IMR-90 (cell line): Measurements from ENCODE around the gene FADS6. TPM values are rescaled to one million over a fixed set of nuclear protein-coding genes. Genes with fewer than 3 reads are reported as not detected.

ENCODE experiments used
- ATAC-seq: fragments of 200-7000 bp; cut with Tn5 transposase; 2 replicates; pipeline ENCODE4 v1.9.1; 2020; ENCODE audit warnings: low read depth, mild to moderate bottlenecking, moderate library complexity
- BruUV-seq: library from RNA; stranded (reverse); fragments of 400-500 nt; replicated peaks from 2 replicates; lab custom pipeline; 2021; lab: Mats Ljungman, UMichigan
- CTCF ChIA-PET: fragments of 300-600 bp; formaldehyde crosslinking; extraction: SDS; loops from one replicate; lab custom pipeline; 2021; ENCODE audit warnings: antibody characterized with exemption; lab: Yijun Ruan, JAX
- POLR2A ChIA-PET: fragments of 300-600 bp; sonication (Branson Sonifier 250); formaldehyde crosslinking; loops from one replicate; lab custom pipeline; 2022; ENCODE audit warnings: antibody characterized with exemption; ENCODE audit not compliant: unreplicated experiment; lab: Charles Lee
- DNase-seq: peaks from one replicate; pipeline ENCODE4 v3.0.0; 2013
- H2AFZ ChIP-seq: replicated peaks from 2 replicates; pipeline ENCODE3; 2013; ENCODE audit warnings: low read length, mild to moderate bottlenecking; ENCODE audit not compliant: poor library complexity
- H2AK5ac ChIP-seq: 2 replicates; pipeline ENCODE4 v1.6.1; 2013; ENCODE audit warnings: low read depth, low read length, inconsistent platforms
- H2AK9ac ChIP-seq: replicated peaks from 2 replicates; pipeline ENCODE3; 2013; ENCODE audit warnings: mild to moderate bottlenecking, low read depth, low read length, moderate library complexity; ENCODE audit not compliant: poor library complexity
- H2BK120ac ChIP-seq: 2 replicates; pipeline ENCODE4 v1.6.1; 2013; ENCODE audit warnings: low read depth, low read length, inconsistent platforms
- H2BK15ac ChIP-seq: 3 replicates; pipeline ENCODE4 v1.6.1; 2013; ENCODE audit warnings: low read depth, low read length, inconsistent platforms
- H2BK20ac ChIP-seq: 2 replicates; pipeline ENCODE4 v1.6.1; 2013; ENCODE audit warnings: low read depth, mild to moderate bottlenecking, inconsistent platforms, low read length, moderate library complexity
- H2BK5ac ChIP-seq: 2 replicates; pipeline ENCODE4 v1.6.1; 2013; ENCODE audit warnings: mild to moderate bottlenecking, low read depth, low read length, inconsistent platforms; ENCODE audit not compliant: poor library complexity, severe bottlenecking
- H3K14ac ChIP-seq: replicated peaks from 2 replicates; pipeline ENCODE4 v1.6.1; 2013; ENCODE audit warnings: low read depth, low read length, inconsistent platforms
- H3K18ac ChIP-seq: 2 replicates; pipeline ENCODE4 v1.6.1; 2013; ENCODE audit warnings: low read depth, low read length, control low read depth
- H3K23ac ChIP-seq: 2 replicates; pipeline ENCODE4 v1.6.1; 2013; ENCODE audit warnings: low read depth, low read length, inconsistent platforms
- H3K27ac ChIP-seq: 2 replicates; pipeline ENCODE4 v1.5.1; 2013; ENCODE audit warnings: mild to moderate bottlenecking, control low read depth, low read length; ENCODE audit not compliant: insufficient read depth
- H3K27me3 ChIP-seq: 2 replicates; pipeline ENCODE4 v1.6.1; 2013; ENCODE audit warnings: low read length; ENCODE audit not compliant: control insufficient read depth, insufficient read depth
- H3K36me3 ChIP-seq: 2 replicates; pipeline ENCODE4 v1.6.1; 2013; ENCODE audit warnings: low read length, mixed read lengths; ENCODE audit not compliant: control insufficient read depth, insufficient read depth
- H3K4ac ChIP-seq: 2 replicates; pipeline ENCODE4 v1.6.1; 2013; ENCODE audit warnings: low read depth, low read length, inconsistent platforms
- H3K4me1 ChIP-seq: 2 replicates; pipeline ENCODE4 v1.6.1; 2013; ENCODE audit warnings: low read length, mixed read lengths; ENCODE audit not compliant: control insufficient read depth, insufficient read depth
- H3K4me2 ChIP-seq: 2 replicates; pipeline ENCODE4 v1.6.1; 2013; ENCODE audit warnings: low read depth, mild to moderate bottlenecking, control low read depth, low read length, moderate library complexity
- H3K4me3 ChIP-seq: 2 replicates; pipeline ENCODE4 v1.5.1; 2013; ENCODE audit warnings: low read depth, mild to moderate bottlenecking, control low read depth, low read length, moderate library complexity; ENCODE audit not compliant: insufficient read depth
- H3K56ac ChIP-seq: 2 replicates; pipeline ENCODE4 v1.6.1; 2013; ENCODE audit warnings: low read length, inconsistent platforms; ENCODE audit not compliant: insufficient read depth; ENCODE audit errors: extremely low read depth
- H3K79me1 ChIP-seq, 2 experiments: 2 replicates each; pipeline ENCODE4 v1.6.1; 2013; ENCODE audit warnings: low read length in 2 of 2, inconsistent platforms in 1 of 2, low read depth in 1 of 2
- H3K9ac ChIP-seq: 2 replicates; pipeline ENCODE4 v1.6.1; 2013; ENCODE audit warnings: low read depth, low read length, control low read depth
- H3K9me1 ChIP-seq: 2 replicates; pipeline ENCODE4 v1.6.1; 2013; ENCODE audit warnings: low read length, inconsistent platforms; ENCODE audit not compliant: insufficient read depth
- H3K9me3 ChIP-seq: 2 replicates; pipeline ENCODE4 v1.6.1; 2013; ENCODE audit warnings: low read length; ENCODE audit not compliant: control insufficient read depth, insufficient read depth
- H4K20me1 ChIP-seq: 2 replicates; pipeline ENCODE4 v1.6.1; 2013; ENCODE audit warnings: low read length, inconsistent platforms; ENCODE audit not compliant: insufficient read depth
- H4K5ac ChIP-seq: 2 replicates; pipeline ENCODE4 v1.6.1; 2013; ENCODE audit warnings: mild to moderate bottlenecking, low read depth, low read length, control low read depth
- H4K8ac ChIP-seq, 2 experiments: 2 replicates each; pipeline ENCODE4 v1.6.1; 2013; ENCODE audit warnings: low read depth in 2 of 2, low read length in 2 of 2, control low read depth in 1 of 2, inconsistent platforms in 1 of 2
- H4K91ac ChIP-seq: 2 replicates; pipeline ENCODE4 v1.6.1; 2013; ENCODE audit warnings: low read depth, low read length, inconsistent platforms; ENCODE audit not compliant: insufficient read depth
- BHLHE40 ChIP-seq: fragments of 150-350 bp; IDR thresholded peaks from 2 replicates; pipeline ENCODE4 v1.6.1; 2016; ENCODE audit warnings: mild to moderate bottlenecking, low read depth, low read length
- CTCF ChIP-seq: conservative IDR thresholded peaks from 2 replicates; pipeline ENCODE4 v1.5.1; 2012; ENCODE audit warnings: mild to moderate bottlenecking, low read depth, low read length, improper control_type of control experiment
- ELK1 ChIP-seq: fragments of 150-350 bp; IDR thresholded peaks from 2 replicates; pipeline ENCODE4 v1.6.1; 2016; ENCODE audit warnings: low read depth, mild to moderate bottlenecking, low read length, moderate library complexity, borderline replicate concordance
- MAZ ChIP-seq: IDR thresholded peaks from 2 replicates; pipeline ENCODE4 v1.6.1; 2012; ENCODE audit warnings: low read depth, mild to moderate bottlenecking, low read length, improper control_type of control experiment, moderate library complexity, borderline replicate concordance
- RAD21 ChIP-seq: IDR thresholded peaks from 2 replicates; pipeline ENCODE4 v1.6.1; 2012; ENCODE audit warnings: low read length, improper control_type of control experiment
- WGBS, 2 experiments: methylation state at CpG; one replicate each; pipeline versions ENCODE4 v1.1.5 to v1.1.7; 2013; ENCODE audit warnings: missing lambda C conversion rate in 2 of 2; ENCODE audit not compliant: insufficient read length in 1 of 2; ENCODE audit errors: extremely low coverage in 2 of 2; 5-methylcytosine and 5-hydroxymethylcytosine counted together
- dilution Hi-C: fragments of 300-500 bp; cut with HindIII; formaldehyde crosslinking; loops from one replicate; pipeline ENCODE4 v1.14.3; 2018; ENCODE audit warnings: low sequenced_read_pairs; ENCODE audit not compliant: unreplicated experiment
- in situ Hi-C: fragments of 300-500 bp; cut with MboI; formaldehyde crosslinking; loops from 3 replicates; pipeline ENCODE4 v1.14.3; 2019; ENCODE audit warnings: low sequenced_read_pairs, inconsistent platforms, mixed read lengths
- intact Hi-C: fragments of 100-400 bp; cut with micrococcal nuclease; formaldehyde crosslinking; loops from 2 replicates; pipeline ENCODE4 v1.10.0; 2022
- polyA plus RNA-seq, 3 experiments: library from polyadenylated mRNA; depleted of rRNA; stranded (reverse); fragments of >200 nt; gene quantifications; 2 replicates each; pipeline ENCODE4 v1.2.3, GENCODE V29; 2012; ENCODE audit warnings: low replicate concordance in 1 of 3
- total RNA-seq: library from RNA; depleted of rRNA; stranded (reverse); fragments of >200 nt; gene quantifications from 2 replicates; pipeline ENCODE4 v1.2.3, GENCODE V29; 2012

FADS6 gene
- total and polyA plus RNA-seq, 2 of the 4 experiments (the other 2 are of a cell fraction): not detected

GRCh38 chr17:74919440-74920305, 26.2 kb upstream of the FADS6 start:
- dilution Hi-C loops: no loop called here

More at GRCh38 chr17:74919440-74920305, 26.2 kb upstream of the FADS6 start:
- H3K36me3 ChIP-seq: no peaks in the 10 kb centered on the region
- H3K4me1 ChIP-seq: no peaks in the 10 kb centered on the region
- H3K9me3 ChIP-seq: no peaks in the 10 kb centered on the region
- H3K56ac ChIP-seq: no peak overlapping the region
- DNase-seq (no peak), ATAC-seq (peak; percentile 24; the same call in 1 of the 2 replicates)
- 55% methylated on average over 37 of the region's 67 CpGs; no CpG with 5 or more reads in 1 of the 2 experiments for WGBS, 2 experiments
- H4K5ac ChIP-seq: no peak overlapping the region
- H3K27me3 ChIP-seq: peaks cover 67% of the 10 kb centered on the region
- no peak overlapping the region for H3K4ac ChIP-seq
- no peak overlapping the region for H4K91ac ChIP-seq
- POLR2A ChIA-PET: no interaction called here
- H3K27ac ChIP-seq: no peak overlapping the region
- CTCF ChIA-PET: interaction anchor here (0.7 to 1.1 kb wide), 2 partner anchors 35 to 38 kb away, joined by 3 to 7 read pairs; no protein-coding TSS in a partner anchor
- peak; percentile 23; the same call in 1 of the 2 replicates for TF ChIP-seq CTCF
- no peak for TF ChIP-seq BHLHE40
- TF ChIP-seq MAZ: no peak
- 0 out of 2 replicates have a peak, but pooled peaks have one; percentile 15 for TF ChIP-seq RAD21
- TF ChIP-seq ELK1: no peak
- H2BK120ac ChIP-seq: no peak overlapping the region
- no TSS peak for BruUV-seq
- H3K18ac ChIP-seq: no peak overlapping the region
- H2BK15ac ChIP-seq: no peak overlapping the region
- no peak overlapping the region for H3K23ac ChIP-seq
- no peak overlapping the region for H4K8ac ChIP-seq
- H4K20me1 ChIP-seq: no peaks in the 10 kb centered on the region
- H2BK5ac ChIP-seq: no peak overlapping the region
- no peak overlapping the region for H3K4me2 ChIP-seq
- no peak overlapping the region for H2AK9ac ChIP-seq
- H3K79me1 ChIP-seq: no peaks in the 10 kb centered on the region
- intact Hi-C loops: no loop called here
- H2BK20ac ChIP-seq: no peak overlapping the region
- no peak overlapping the region for H2AK5ac ChIP-seq
- H2AFZ ChIP-seq: peak overlapping the region; percentile 23
- no peak overlapping the region for H3K9ac ChIP-seq
- in situ Hi-C loops: no loop called here
- no peaks in the 10 kb centered on the region for H3K9me1 ChIP-seq
- no peak overlapping the region for H3K4me3 ChIP-seq
- no peak overlapping the region for H3K14ac ChIP-seq
